ENCODE results near the gene MARCHF3.

DNA sequence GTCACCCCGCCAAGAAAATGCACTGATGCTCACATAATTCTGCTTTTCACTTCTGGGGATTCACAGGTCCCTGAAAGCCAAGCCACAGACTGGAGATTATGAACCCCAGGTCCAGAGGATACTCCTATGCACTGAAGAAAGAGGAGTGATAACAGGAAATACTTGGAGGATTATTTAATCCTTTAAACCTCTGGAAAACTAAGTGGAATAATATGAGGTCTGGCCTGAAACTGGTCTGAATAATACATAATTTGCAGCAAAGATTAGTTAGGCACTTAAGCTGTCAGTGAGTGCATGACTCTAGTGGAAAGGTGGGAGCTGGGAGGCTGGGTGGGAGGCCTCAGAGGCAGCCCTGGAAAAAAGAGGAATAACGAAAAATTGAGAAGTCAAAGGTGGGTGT is 45.7 kb downstream of the MARCHF3 start:
- TF ChIP-seq CHD2 (IDR thresholded peaks at IDR 0.05; ENCODE audit: low read depth, low read length) (no peak), RARA (CRISPR knock-in tag; IDR thresholded peaks at IDR 0.05) (no peak), ZFP1 (CRISPR knock-in tag; IDR thresholded peaks at IDR 0.05) (no peak), TMF1 (CRISPR knock-in tag; IDR thresholded peaks at IDR 0.05; ENCODE audit: low read depth) (no peak), SYNCRIP (IDR thresholded peaks at IDR 0.05; ENCODE audit: insufficient read depth, low read depth, low read length) (no peak), CTCF (CRISPR knock-in tag; IDR thresholded peaks at IDR 0.05) (no peak), ZBTB10 (CRISPR knock-in tag; IDR thresholded peaks at IDR 0.05; ENCODE audit: borderline replicate concordance) (no peak), NFE2L1 (CRISPR knock-in tag; IDR thresholded peaks at IDR 0.05; ENCODE audit: borderline replicate concordance) (no peak)
